HAP-1 (cell line): ENCODE results near the gene SLIT3.
"Not testable (repeated sequence)": the region's sequence is repeated elsewhere in the genome, so short reads cannot be mapped to it uniquely, and the experiment has no call there.

Source experiments
- DNase-seq, 2 experiments: peaks; one replicate each; pipeline ENCODE4 v3.0.0-alpha.2; 2016 to 2020; ENCODE audit warnings: low spot score in 2 of 2
- H3K27me3 ChIP-seq: fragments of 250-450 bp; sonication (Bioruptor Pico); 2 replicates; pipeline ENCODE4 v1.5.1; 2020; ENCODE audit warnings: low read depth, mild to moderate bottlenecking, moderate library complexity
- H3K36me3 ChIP-seq: fragments of 250-450 bp; sonication (Bioruptor Pico); replicated peaks from 2 replicates; pipeline ENCODE4 v1.5.1; 2020; ENCODE audit warnings: mild to moderate bottlenecking
- H3K4me1 ChIP-seq: fragments of 250-450 bp; sonication (Bioruptor Pico); 2 replicates; pipeline ENCODE4 v1.5.1; 2020; ENCODE audit warnings: mild to moderate bottlenecking
- H3K4me3 ChIP-seq: fragments of 250-450 bp; sonication (Bioruptor Pico); 2 replicates; pipeline ENCODE4 v1.5.1; 2020; ENCODE audit warnings: mild to moderate bottlenecking, moderate library complexity
- H3K9me3 ChIP-seq: fragments of 250-450 bp; sonication (Bioruptor Pico); 2 replicates; pipeline ENCODE4 v1.5.1; 2020; ENCODE audit warnings: mild to moderate bottlenecking, moderate library complexity
- in situ Hi-C: fragments of 300-500 bp; cut with MboI; formaldehyde crosslinking; loops from 3 replicates; pipeline ENCODE4 v1.14.3; 2020; ENCODE audit warnings: low sequenced_read_pairs, inconsistent platforms, mixed read lengths

SLIT3 gene

DNA sequence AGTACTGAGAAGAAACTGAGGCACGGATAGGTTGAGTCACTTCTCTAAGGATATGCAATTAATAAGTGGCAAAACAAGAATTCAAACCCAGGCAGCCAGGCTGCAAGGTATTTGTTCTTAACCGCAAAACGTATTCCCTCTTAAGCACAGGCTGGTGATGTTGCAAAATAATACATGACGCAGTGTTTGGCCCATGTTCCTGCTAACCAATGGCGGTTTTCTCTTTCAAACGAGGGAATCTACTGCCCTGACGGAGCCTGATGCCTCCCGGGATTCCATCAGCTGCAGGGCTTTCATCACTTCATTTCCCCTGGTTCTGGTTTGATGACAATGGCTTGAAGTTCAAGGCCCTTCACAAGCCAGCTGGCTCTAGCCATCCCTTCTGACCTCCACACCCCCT lies 154.8 kb downstream of the SLIT3 start:
- H3K36me3 ChIP-seq, result no peaks in the 10 kb centered on the region
- H3K4me3 ChIP-seq, result no peak overlapping the region
- DNase-seq, result no peak
- no peaks in the 10 kb centered on the region for H3K9me3 ChIP-seq
- no peaks in the 10 kb centered on the region for H3K4me1 ChIP-seq
- in situ Hi-C loops, result no loop called here
- H3K27me3 ChIP-seq, result no peaks in the 10 kb centered on the region

DNA sequence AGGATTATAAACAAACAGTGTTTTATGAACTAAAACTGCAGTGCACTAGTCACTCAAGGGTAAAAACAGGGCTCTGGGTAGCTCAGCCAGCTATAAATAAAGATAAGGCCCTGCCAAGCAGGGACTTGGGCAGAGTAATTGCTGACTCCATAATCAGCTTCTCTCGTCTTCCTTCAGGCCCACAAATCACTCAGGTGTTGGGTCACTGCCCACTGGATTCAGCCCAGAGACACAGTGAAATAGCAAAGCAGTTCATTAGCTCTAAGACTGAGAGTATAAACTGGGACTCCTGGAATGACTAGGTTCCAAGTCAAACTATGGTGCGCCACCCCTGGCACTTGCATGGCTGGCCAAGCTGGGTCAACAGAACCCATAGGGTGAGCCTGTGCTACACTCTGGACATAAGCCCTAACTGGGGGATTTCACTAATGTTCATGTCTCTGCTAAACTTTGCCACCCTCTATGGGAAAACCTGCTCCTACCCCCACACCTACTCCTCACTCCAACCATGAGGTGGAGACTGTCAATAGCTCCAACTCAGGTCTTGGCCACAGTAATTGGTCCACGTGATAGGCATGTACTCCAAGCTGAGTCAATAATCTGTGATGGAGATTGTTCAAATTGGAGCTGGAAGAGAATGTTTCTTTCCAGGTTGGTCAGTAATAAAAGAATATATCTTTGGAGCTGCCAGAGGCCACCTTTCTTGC lies 158.5 kb downstream of the SLIT3 start:
- Histone ChIP-seq H3K4me3 (no peak overlapping the region), H3K27me3 (no peaks in the 10 kb centered on the region), H3K9me3 (no peaks in the 10 kb centered on the region), H3K4me1 (no peaks in the 10 kb centered on the region), H3K36me3 (no peaks in the 10 kb centered on the region)
- in situ Hi-C loops, result no loop called here
- no peak for DNase-seq

DNA sequence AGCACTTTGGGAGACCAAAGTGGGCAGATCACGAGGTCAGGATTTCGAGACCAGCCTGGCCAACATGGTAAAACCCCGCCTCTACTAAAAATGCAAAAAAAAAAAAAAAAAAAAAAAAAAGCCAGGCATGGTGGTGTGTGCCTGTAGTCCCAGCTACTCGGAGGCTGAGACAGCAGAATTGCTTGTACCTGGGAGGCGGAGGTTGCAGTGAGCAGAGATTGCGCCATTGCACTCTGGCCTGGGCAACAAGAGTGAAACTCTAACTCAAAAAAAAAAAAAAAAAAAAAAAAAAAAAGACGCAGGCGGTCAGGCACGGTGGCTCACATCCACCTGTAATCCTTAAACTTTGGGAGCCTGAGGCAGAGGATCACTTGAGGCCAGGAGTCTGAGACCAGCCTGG lies 160.7 kb downstream of the SLIT3 start:
- H3K27me3 ChIP-seq, H3K4me1 ChIP-seq, DNase-seq, H3K36me3 ChIP-seq, H3K4me3 ChIP-seq, in situ Hi-C loops, H3K9me3 ChIP-seq: not testable (repeated sequence)

DNA sequence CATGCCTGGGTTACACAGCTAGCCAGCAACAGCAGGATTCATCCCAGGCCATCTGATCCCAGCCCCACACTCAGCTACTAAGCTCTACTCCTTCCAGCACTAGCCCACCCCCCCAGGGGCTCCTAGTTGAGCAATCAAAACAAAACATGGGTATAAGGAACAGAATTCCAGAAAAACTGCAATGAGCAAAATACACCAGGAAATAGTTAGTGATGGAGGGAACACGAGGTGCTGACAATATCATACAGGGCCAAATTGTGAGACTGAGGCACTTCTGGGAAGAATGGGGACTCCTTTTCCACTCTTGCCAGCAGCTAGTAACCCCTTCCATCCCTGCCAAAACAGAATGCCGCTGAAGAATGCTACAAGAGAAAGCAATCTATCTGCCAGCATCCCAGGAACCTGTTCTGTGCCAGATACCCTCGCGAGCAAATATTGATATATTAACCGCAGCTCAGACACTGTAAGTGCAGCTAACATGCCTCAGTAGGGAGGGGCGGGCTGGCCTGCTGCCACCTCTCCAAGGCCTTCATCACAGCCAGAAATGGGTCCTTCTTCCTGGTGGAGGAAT lies 161.4 kb downstream of the SLIT3 start:
- in situ Hi-C loops, result no loop called here
- no peak for DNase-seq
- Histone ChIP-seq H3K27me3 (no peaks in the 10 kb centered on the region), H3K9me3 (no peaks in the 10 kb centered on the region), H3K4me3 (no peak overlapping the region), H3K4me1 (no peaks in the 10 kb centered on the region), H3K36me3 (no peaks in the 10 kb centered on the region)

DNA sequence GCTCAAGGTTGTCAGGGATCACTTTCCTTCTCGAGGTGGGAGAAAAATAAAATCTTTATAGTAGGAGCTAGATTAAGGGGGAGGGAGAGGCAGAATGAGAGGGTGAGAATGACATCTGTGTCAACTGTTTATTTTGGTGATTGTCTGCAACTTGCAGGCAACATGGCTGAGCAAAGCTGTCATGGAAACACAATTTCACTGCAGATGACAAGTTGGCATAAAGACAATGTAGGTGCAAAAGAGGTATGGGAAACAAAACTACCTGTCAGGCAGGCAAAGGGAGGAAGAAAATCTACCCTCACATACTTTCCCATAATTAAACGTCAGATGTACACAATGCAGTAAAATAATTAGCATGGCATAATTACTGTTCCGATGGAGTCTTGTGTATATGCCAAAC lies 167.4 kb downstream of the SLIT3 start:
- Histone ChIP-seq H3K4me1 (no peaks in the 10 kb centered on the region), H3K27me3 (no peaks in the 10 kb centered on the region), H3K36me3 (no peaks in the 10 kb centered on the region), H3K4me3 (no peak overlapping the region), H3K9me3 (no peaks in the 10 kb centered on the region)
- in situ Hi-C loops, result no loop called here
- no peak for DNase-seq

DNA sequence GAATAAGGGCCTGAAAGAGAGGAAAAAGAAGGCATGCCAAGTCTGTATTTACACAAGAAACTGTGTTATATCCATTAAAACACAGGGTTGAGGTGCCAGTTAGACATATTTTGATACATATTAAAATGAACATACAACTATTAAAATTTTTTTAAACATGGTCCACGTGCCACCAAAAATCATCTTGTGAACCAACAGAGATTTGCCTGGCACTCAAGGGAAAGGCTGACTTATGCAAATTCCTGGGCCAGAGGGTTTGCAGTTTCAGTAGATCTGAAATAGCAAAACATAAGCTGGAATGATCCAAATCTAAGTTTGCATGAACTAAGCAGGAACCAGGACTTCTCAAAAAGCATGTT lies 168.7 kb downstream of the SLIT3 start:
- in situ Hi-C loops, result no loop called here
- H3K4me3 ChIP-seq, result no peak overlapping the region

DNA sequence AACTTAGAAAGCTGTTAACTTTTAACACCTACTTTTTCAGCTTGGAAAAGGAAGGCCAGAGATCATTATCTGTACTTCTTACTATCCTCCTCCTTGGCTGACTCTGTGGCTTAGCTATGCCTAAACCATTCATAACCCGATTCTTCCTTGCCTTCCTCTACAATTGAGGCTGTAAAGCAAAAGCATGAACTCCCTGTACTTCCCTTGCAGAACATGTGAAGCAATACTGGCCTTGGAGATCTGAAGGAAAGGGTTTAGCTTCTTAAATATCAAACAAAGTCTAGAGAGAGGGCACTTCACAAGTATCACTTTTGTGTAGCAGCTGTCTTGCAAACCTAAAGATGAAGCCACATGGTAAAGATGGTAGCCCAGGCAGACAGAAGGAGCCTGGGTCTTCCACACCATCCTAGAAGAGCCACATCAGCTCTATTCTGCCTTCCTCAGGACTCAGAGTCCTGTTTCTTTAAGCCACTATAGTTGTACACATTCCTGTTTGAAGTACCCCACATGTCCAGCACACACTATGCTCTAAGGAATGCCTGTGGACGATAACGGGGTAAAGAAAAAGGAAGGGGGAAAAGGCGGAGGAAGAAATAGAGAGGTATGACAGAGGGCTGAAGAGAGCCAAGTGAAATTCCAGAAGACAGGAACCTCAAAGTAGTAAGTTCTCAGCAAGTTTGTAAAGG lies 169.2 kb downstream of the SLIT3 start:
- Histone ChIP-seq H3K4me3 (no peak overlapping the region), H3K36me3 (no peaks in the 10 kb centered on the region), H3K4me1 (peaks cover 4% of the 10 kb centered on the region), H3K9me3 (no peaks in the 10 kb centered on the region), H3K27me3 (no peaks in the 10 kb centered on the region)
- no peak for DNase-seq
- in situ Hi-C loops, result no loop called here

More for the DNA sequence above, 168.7 kb downstream of the SLIT3 start:
- H3K4me1 ChIP-seq, result peaks cover 1% of the 10 kb centered on the region
- no peaks in the 10 kb centered on the region for H3K27me3 ChIP-seq
- H3K9me3 ChIP-seq, result no peaks in the 10 kb centered on the region
- H3K36me3 ChIP-seq, result no peaks in the 10 kb centered on the region
- no peak for DNase-seq

DNA sequence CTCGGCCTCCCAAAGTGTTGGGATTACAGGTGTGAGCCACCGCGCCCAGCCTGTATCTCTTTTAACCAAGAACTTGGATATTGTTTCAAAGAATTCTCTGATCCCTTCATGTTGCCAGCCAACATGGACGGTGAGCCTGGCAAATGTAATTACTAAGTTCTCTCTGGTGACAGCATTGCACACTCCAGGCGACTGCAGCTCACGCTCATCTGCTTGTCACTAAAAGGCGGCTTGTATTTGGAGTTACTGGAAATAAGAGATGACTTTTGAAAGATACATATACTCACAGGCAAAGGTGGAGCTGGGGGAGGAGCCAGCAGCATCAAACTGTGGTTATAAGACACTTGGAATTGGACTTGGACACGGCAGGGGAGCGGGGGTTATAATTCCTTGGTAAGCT lies 172.3 kb downstream of the SLIT3 start:
- H3K4me1 ChIP-seq, result peaks cover 4% of the 10 kb centered on the region
- no peak overlapping the region for H3K4me3 ChIP-seq
- H3K36me3 ChIP-seq, result no peaks in the 10 kb centered on the region
- H3K27me3 ChIP-seq, result no peaks in the 10 kb centered on the region
- DNase-seq, result no peak
- H3K9me3 ChIP-seq, result no peaks in the 10 kb centered on the region
- in situ Hi-C loops, result no loop called here

DNA sequence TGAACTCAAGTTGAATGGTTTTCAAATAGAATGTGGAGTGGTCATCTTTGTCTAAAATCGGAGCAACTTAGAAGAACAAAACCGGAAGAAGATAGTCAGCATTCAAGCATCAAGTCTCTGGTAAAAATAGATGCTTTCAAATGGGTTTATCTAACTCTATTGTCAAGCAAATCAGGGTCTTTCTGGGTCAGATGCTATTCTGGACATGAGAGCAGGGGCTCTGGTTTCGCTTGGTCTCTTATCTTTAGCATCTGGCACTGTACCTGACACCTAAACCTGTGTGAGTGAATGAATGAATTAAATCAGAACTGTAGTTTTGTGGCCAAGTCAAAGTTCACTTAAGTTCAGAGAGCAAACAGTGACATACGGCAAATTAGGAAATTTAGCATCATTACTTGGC lies 173.5 kb downstream of the SLIT3 start:
- Histone ChIP-seq H3K9me3 (no peaks in the 10 kb centered on the region), H3K36me3 (no peaks in the 10 kb centered on the region), H3K27me3 (no peaks in the 10 kb centered on the region), H3K4me1 (peaks cover 4% of the 10 kb centered on the region), H3K4me3 (no peak overlapping the region)
- in situ Hi-C loops, result no loop called here
- DNase-seq, result no peak

DNA sequence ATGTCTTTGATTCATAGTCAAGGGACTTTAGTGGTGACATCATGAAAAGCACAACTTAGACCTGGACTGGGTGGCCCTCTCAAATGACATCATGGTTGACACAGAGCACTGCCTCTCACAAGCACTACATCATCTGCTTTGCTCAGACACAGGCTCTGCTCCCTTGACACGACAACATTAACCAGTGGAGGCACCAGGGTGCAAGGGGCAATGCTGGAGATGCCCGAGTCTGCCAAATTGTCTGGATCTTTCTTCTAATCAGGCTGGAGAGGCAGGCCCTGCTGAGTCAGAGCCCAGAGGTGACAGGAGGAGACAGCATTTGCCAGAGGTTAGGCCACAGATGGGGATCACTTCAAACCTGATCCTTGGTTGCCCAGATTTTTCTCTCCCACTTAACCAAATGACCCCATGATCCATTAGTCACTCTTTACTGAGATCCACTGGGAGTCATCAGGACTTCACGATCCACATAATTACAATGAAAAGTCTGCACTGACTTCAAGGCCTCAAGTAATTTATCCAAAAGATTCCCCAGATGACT lies 174.4 kb downstream of the SLIT3 start:
- H3K9me3 ChIP-seq, result no peaks in the 10 kb centered on the region
- H3K4me3 ChIP-seq, result no peak overlapping the region
- in situ Hi-C loops, result no loop called here
- DNase-seq, result no peak
- H3K27me3 ChIP-seq, result no peaks in the 10 kb centered on the region
- H3K4me1 ChIP-seq, result peaks cover 4% of the 10 kb centered on the region
- no peaks in the 10 kb centered on the region for H3K36me3 ChIP-seq

DNA sequence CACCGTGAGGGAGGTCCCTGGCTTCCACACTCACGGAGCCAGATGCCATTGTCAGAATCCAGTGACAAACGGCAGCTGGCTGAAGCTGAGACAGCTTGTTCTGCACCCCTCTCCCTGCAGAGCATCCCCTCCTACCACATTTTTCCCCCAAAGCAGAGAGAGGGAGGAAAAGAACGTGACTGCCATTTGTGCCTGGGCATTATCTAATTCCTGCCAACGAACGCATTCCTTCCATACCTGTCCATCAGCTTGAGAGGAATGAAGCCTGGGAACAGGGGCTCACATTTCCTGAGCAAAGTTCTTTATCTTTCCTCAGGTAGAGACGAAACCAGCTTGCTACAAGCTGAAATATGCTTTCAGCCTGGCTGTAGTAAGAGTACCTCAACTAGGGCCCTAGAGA lies 175.4 kb downstream of the SLIT3 start:
- Histone ChIP-seq H3K4me3 (no peak overlapping the region), H3K27me3 (no peaks in the 10 kb centered on the region), H3K9me3 (no peaks in the 10 kb centered on the region), H3K4me1 (peaks cover 4% of the 10 kb centered on the region), H3K36me3 (no peaks in the 10 kb centered on the region)
- in situ Hi-C loops, result no loop called here
- DNase-seq, result no peak

DNA sequence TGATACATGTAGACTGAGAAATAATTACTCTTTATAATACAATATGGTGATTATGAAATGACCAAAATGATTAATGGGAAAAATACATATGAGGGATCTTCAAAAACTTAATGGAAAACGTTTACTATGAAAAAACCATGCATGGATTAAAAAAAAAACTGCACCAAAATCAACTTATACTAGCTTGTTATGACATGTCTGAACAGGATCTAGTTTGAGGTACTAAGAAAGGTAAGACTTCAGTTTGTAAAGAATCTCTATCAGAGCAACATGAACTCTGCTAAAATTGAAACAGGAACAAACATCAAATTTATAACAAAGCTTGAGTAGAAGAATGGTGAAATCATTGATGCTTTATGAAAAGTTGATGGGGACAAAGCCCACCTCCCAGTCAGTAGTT lies 178.0 kb downstream of the SLIT3 start:
- Histone ChIP-seq H3K27me3 (no peaks in the 10 kb centered on the region), H3K4me3 (no peak overlapping the region), H3K4me1 (peaks cover 4% of the 10 kb centered on the region), H3K36me3 (no peaks in the 10 kb centered on the region), H3K9me3 (no peaks in the 10 kb centered on the region)
- in situ Hi-C loops, result no loop called here
- DNase-seq, result no peak

DNA sequence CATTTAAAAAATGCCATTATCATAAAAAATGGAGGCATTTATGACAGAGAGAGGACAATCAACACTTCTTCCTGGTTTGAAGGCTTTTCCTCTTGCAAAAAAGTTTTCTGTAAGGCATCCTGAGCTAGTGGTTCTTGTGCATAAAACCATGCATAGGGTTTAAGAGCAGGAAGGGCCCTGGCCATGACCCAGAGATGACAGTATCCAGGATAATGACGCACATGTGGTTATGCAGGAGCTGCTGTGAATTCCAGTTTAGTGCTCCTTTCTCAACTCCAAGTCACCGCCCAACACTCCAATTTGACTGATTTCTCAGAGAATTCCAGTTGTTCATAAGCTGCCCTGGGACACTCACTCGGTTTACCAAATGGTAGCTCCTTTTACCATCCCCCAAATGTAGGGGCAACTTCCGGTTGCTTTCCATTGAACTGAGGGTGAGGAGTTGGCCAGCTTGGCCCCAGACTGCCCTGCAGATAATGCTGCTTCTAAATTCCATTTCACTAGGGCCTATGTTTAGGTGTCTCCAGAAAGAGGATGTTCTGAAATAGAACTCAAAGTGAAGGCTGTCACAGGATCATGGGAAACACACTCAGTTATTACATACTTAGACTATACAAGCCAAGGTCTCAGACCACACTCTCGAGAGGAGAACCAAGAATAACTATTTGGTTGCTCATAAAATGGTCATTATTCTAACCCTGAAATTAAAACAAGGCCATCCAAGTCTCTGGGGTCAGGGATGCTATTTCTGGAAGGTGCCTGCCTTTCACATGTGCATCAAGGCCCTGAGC lies 179.1 kb downstream of the SLIT3 start:
- H3K4me3 ChIP-seq, result no peak overlapping the region
- no peaks in the 10 kb centered on the region for H3K36me3 ChIP-seq
- no peaks in the 10 kb centered on the region for H3K27me3 ChIP-seq
- no peaks in the 10 kb centered on the region for H3K9me3 ChIP-seq
- in situ Hi-C loops, result no loop called here
- no peaks in the 10 kb centered on the region for H3K4me1 ChIP-seq
- DNase-seq, result no peak
